ENCODE results near the gene SLC25A21. TPM values are rescaled to one million over a fixed set of nuclear protein-coding genes. Genes with fewer than 3 reads are reported as not detected.

The SLC25A21 gene
- total and polyA plus RNA-seq, 7 donors, result 0.13 to 1.5 (median 1.1) TPM; not detected in 2

- intact Hi-C loops (cut with DNase I), result no loop called here
- Histone ChIP-seq H3K9me3 (no peaks in the 10 kb centered on the region), H3K27ac (no peak overlapping the region), H3K27me3 (no peaks in the 10 kb centered on the region), H3K4me3 (no peak overlapping the region), H3K4me1 (no peaks in the 10 kb centered on the region), H3K36me3 (no peaks in the 10 kb centered on the region)
- TF ChIP-seq CTCF (IDR thresholded peaks at IDR 0.05) (no peak), POLR2AphosphoS5 (IDR thresholded peaks at IDR 0.05) (no peak), POLR2A (IDR thresholded peaks at IDR 0.05) (no peak), EP300 (IDR thresholded peaks at IDR 0.05) (no peak)
- no peak for DNase-seq
- 73 to 77% methylated on average over 4 of the region's 4 CpGs for WGBS, 2 donors
These were observed 364.7 kb downstream of the SLC25A21 start for GRCh38 chr14:36807727-36808126.

GRCh38 chr14:36805131-36805559 is 367.3 kb downstream of the SLC25A21 start:
- WGBS, 2 donors, result 49 to 76% methylated on average over 6 of the region's 6 CpGs
- Histone ChIP-seq H3K4me1 (no peaks in the 10 kb centered on the region), H3K27me3 (no peaks in the 10 kb centered on the region), H3K36me3 (no peaks in the 10 kb centered on the region), H3K27ac (no peak overlapping the region), H3K4me3 (no peak overlapping the region), H3K9me3 (no peaks in the 10 kb centered on the region)
- intact Hi-C loops (cut with DNase I), result no loop called here
- TF ChIP-seq EP300 (IDR thresholded peaks at IDR 0.05) (no peak), POLR2A (IDR thresholded peaks at IDR 0.05) (no peak), POLR2AphosphoS5 (IDR thresholded peaks at IDR 0.05) (no peak), CTCF (IDR thresholded peaks at IDR 0.05) (no peak)
- no peak for DNase-seq

- Histone ChIP-seq H3K4me3 (no peak overlapping the region), H3K27ac (no peak overlapping the region), H3K36me3 (no peaks in the 10 kb centered on the region), H3K4me1 (no peaks in the 10 kb centered on the region), H3K27me3 (no peaks in the 10 kb centered on the region), H3K9me3 (no peaks in the 10 kb centered on the region)
- intact Hi-C loops (cut with DNase I), result no loop called here
- no peak for DNase-seq
- TF ChIP-seq CTCF (IDR thresholded peaks at IDR 0.05) (no peak), POLR2AphosphoS5 (IDR thresholded peaks at IDR 0.05) (no peak)
- WGBS, 2 donors, result 23 to 51% methylated on average over 1 of the region's 1 CpG
These were observed 374.8 kb downstream of the SLC25A21 start for GRCh38 chr14:36797634-36798033.

GRCh38 chr14:36791402-36791801 is 381.0 kb downstream of the SLC25A21 start:
- DNase-seq, result no peak
- H3K9me3 ChIP-seq, result no peaks in the 10 kb centered on the region
- WGBS, 2 donors, result 17 to 61% methylated on average over 1 of the region's 1 CpG
- H3K36me3 ChIP-seq, result no peaks in the 10 kb centered on the region
- no peaks in the 10 kb centered on the region for H3K27me3 ChIP-seq
- TF ChIP-seq CTCF (IDR thresholded peaks at IDR 0.05) (no peak), POLR2A (IDR thresholded peaks at IDR 0.05) (no peak), EP300 (IDR thresholded peaks at IDR 0.05) (no peak), POLR2AphosphoS5 (IDR thresholded peaks at IDR 0.05) (no peak)
- no peak overlapping the region for H3K27ac ChIP-seq
- no peaks in the 10 kb centered on the region for H3K4me1 ChIP-seq
- H3K4me3 ChIP-seq, result no peak overlapping the region
- intact Hi-C loops (cut with DNase I), result no loop called here

GRCh38 chr14:36785511-36785910 is 386.9 kb downstream of the SLC25A21 start:
- H3K4me1 ChIP-seq, result no peaks in the 10 kb centered on the region
- DNase-seq, result no peak
- H3K27ac ChIP-seq, result no peak overlapping the region
- WGBS, 2 donors, result 94 to 97% methylated on average over 1 of the region's 1 CpG
- peaks cover 0 to 4% (median 2%) of the 10 kb centered on the region in 4 donors for H3K9me3 ChIP-seq
- H3K36me3 ChIP-seq, result no peaks in the 10 kb centered on the region
- no peaks in the 10 kb centered on the region for H3K27me3 ChIP-seq
- no peak overlapping the region for H3K4me3 ChIP-seq
- TF ChIP-seq POLR2AphosphoS5 (IDR thresholded peaks at IDR 0.05) (no peak), POLR2A (IDR thresholded peaks at IDR 0.05) (no peak), EP300 (IDR thresholded peaks at IDR 0.05) (no peak), CTCF (IDR thresholded peaks at IDR 0.05) (no peak)
- intact Hi-C loops (cut with DNase I), result no loop called here
